ENCODE data around the gene TMEM131. TPM values are rescaled to one million over a fixed set of nuclear protein-coding genes. Genes with fewer than 3 reads are reported as not detected.

The TMEM131 gene
- total RNA-seq, 1 donor from 2014 or later, result 41.3 TPM

- H3K4me3 Mint-ChIP-seq, result no peak overlapping the region
- H3K9me3 Mint-ChIP-seq, result no peaks in the 10 kb centered on the region
- H3K27me3 Mint-ChIP-seq, result no peaks in the 10 kb centered on the region
- H3K4me1 Mint-ChIP-seq (ENCODE audit: unreplicated experiment), result peaks cover 21% of the 10 kb centered on the region
- no peak for DNase-seq (ENCODE audit: extremely low spot score, unreplicated experiment)
- H3K27ac Mint-ChIP-seq, result no peak overlapping the region
- no peak for TF ChIP-seq CTCF (conservative IDR thresholded peaks at IDR 0.05)
- H3K36me3 Mint-ChIP-seq, result no peaks in the 10 kb centered on the region
Measured at GRCh38 chr2:97730245-97730644, 265.5 kb downstream of the TMEM131 start.

- no peak for TF ChIP-seq CTCF (conservative IDR thresholded peaks at IDR 0.05)
- Mint-ChIP-seq H3K4me3 (no peak overlapping the region), H3K27me3 (no peaks in the 10 kb centered on the region), H3K27ac (no peak overlapping the region), H3K4me1 (ENCODE audit: unreplicated experiment) (peaks cover 21% of the 10 kb centered on the region), H3K9me3 (no peaks in the 10 kb centered on the region), H3K36me3 (no peaks in the 10 kb centered on the region)
- DNase-seq (ENCODE audit: extremely low spot score, unreplicated experiment), result no peak
Measured at GRCh38 chr2:97728091-97728731, 267.5 kb downstream of the TMEM131 start.

DNA sequence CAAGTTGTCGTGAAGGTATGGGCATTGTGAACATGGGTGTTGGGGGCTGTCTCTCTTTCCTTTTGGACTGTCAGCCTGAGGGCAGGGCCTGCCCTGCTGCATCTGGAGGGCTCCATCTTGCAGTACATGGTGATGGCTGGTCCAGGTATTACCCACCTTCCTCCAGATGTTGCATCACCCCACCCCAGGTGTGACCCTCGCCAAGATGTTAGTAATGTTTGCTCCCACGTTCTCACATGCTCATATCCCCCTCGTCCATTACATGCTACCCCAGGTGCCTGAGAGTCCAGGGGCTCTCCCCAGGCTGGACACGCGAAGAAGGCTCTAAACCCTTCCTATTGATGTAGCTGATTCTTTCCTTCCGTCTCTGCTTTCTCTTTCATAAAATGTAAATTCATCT is 268.5 kb downstream of the TMEM131 start:
- Mint-ChIP-seq H3K4me3 (no peak overlapping the region), H3K9me3 (no peaks in the 10 kb centered on the region), H3K27me3 (no peaks in the 10 kb centered on the region), H3K27ac (no peak overlapping the region), H3K4me1 (ENCODE audit: unreplicated experiment) (peaks cover 21% of the 10 kb centered on the region), H3K36me3 (no peaks in the 10 kb centered on the region)
- DNase-seq (ENCODE audit: extremely low spot score, unreplicated experiment), result no peak
- TF ChIP-seq CTCF (conservative IDR thresholded peaks at IDR 0.05), result no peak

DNA sequence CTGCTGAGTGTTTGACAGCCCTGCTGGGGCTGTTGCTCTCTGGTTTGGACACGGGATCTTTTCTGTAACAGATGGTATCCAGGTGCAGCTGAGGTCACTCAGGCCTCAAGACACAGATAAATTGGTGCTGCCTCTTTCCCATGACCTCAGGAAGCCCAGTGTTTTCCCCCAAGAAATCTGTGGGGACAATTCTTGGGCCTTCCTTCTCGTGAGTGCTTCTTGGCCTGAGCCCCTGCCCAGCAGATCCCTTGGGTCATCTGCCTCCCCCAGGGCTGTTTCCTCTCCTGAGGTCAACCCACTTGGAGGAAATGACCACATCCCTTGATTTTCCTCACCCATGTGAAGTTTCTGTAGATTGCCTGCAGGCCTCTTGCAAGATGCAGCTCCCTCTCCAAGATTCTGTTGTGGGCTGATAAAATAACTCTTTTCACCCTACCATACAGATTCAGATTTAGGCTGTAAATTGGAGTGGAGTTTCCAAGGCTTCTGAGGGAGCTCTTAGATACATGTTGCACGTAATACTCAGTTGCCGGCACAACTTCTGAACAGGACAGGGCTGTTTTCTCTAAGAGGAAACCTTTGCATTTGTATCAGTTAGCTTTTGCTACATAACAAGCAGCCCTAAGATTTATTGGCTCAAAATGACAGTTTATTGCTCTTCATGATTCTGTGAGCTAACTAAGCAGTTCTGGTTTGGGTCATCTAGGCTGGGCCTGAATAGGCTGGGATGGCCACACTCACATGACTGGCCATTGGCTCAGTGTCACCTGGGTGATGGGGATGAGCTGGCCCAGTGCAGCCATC is 269.3 kb downstream of the TMEM131 start:
- Mint-ChIP-seq H3K9me3 (no peaks in the 10 kb centered on the region), H3K27me3 (no peaks in the 10 kb centered on the region), H3K36me3 (no peaks in the 10 kb centered on the region), H3K4me3 (no peak overlapping the region), H3K4me1 (ENCODE audit: unreplicated experiment) (peaks cover 21% of the 10 kb centered on the region), H3K27ac (peak overlapping the region; percentile 41)
- no peak for TF ChIP-seq CTCF (conservative IDR thresholded peaks at IDR 0.05)
- no peak for DNase-seq (ENCODE audit: extremely low spot score, unreplicated experiment)

GRCh38 chr2:97724946-97725688 is 270.6 kb downstream of the TMEM131 start:
- DNase-seq (ENCODE audit: extremely low spot score, unreplicated experiment), result no peak
- Mint-ChIP-seq H3K27me3 (no peaks in the 10 kb centered on the region), H3K4me3 (no peak overlapping the region), H3K27ac (no peak overlapping the region), H3K4me1 (ENCODE audit: unreplicated experiment) (peaks cover 21% of the 10 kb centered on the region), H3K36me3 (no peaks in the 10 kb centered on the region), H3K9me3 (no peaks in the 10 kb centered on the region)
- TF ChIP-seq CTCF (conservative IDR thresholded peaks at IDR 0.05), result no peak

Measured in type B pancreatic cell (in vitro differentiated cells).